ENCODE measurements around the gene FAM234B. TPM values are rescaled to one million over a fixed set of nuclear protein-coding genes. Genes with fewer than 3 reads are reported as not detected.

The FAM234B gene
- total RNA-seq, 1 experiment from 2014 or later, result 20.8 TPM

GRCh38 chr12:13011098-13011497 lies 33.1 kb upstream of the FAM234B start:
- Histone ChIP-seq H3K27me3 (ENCODE audit: insufficient read depth, low read length) (no peaks in the 10 kb centered on the region), H3K23ac (ENCODE audit: insufficient read length, low read depth, low read length) (no peak overlapping the region), H3K9ac (ENCODE audit: extremely low read depth, insufficient read length, low read length) (no peak overlapping the region), H2BK12ac (ENCODE audit: insufficient read length, low read depth, low read length) (no peak overlapping the region), H3K79me1 (ENCODE audit: insufficient read depth, low read depth, low read length, poor library complexity, severe bottlenecking) (no peaks in the 10 kb centered on the region), H4K5ac (ENCODE audit: insufficient read length, low read depth, low read length) (no peak overlapping the region), H2BK15ac (ENCODE audit: low read depth, low read length) (no peak overlapping the region), H2BK5ac (ENCODE audit: insufficient read length, low read length) (no peak overlapping the region), H2BK120ac (ENCODE audit: low read depth, low read length, poor library complexity, severe bottlenecking) (no peak overlapping the region), H3K56ac (ENCODE audit: insufficient read length, low read depth, low read length) (no peak overlapping the region), H4K8ac (replicated peaks; ENCODE audit: insufficient read length, low read depth, low read length) (no peak overlapping the region), H3K27ac (ENCODE audit: insufficient read length, low read depth, low read length) (no peak overlapping the region), H4K91ac (ENCODE audit: insufficient read length, low read depth, low read length) (no peak overlapping the region), H2AK5ac (ENCODE audit: insufficient read length, low read length) (no peak overlapping the region), H3K23me2 (ENCODE audit: insufficient read length, low read depth, low read length, poor library complexity, severe bottlenecking) (no peaks in the 10 kb centered on the region), H3K4me1 (ENCODE audit: insufficient read depth, low read length) (peaks cover 3% of the 10 kb centered on the region; the same call in 1 of the 2 replicates), H2AFZ (ENCODE audit: low read length) (no peak overlapping the region), H4K20me1 (ENCODE audit: control insufficient read depth, insufficient read depth, insufficient read length) (no peaks in the 10 kb centered on the region), H3K4ac (ENCODE audit: low read depth, low read length) (no peak overlapping the region), H2BK20ac (ENCODE audit: low read depth, low read length, poor library complexity, severe bottlenecking) (no peak overlapping the region), H3K9me3 (ENCODE audit: control insufficient read depth, low read depth, low read length) (no peaks in the 10 kb centered on the region), H3T11ph (ENCODE audit: low read length) (no peak overlapping the region), H3K4me2 (ENCODE audit: insufficient read depth, insufficient read length, low read length) (no peak overlapping the region), H3K14ac (ENCODE audit: insufficient read depth, low read length) (no peak overlapping the region), H3K79me2 (ENCODE audit: insufficient read depth, low read length) (no peaks in the 10 kb centered on the region), H3K18ac (ENCODE audit: insufficient read length, low read depth, low read length) (no peak overlapping the region)
- no CpG with 5 or more reads among the region's 6 CpGs for WGBS (ENCODE audit: extremely low coverage, insufficient read length, low lambda C conversion rate)
- Mint-ChIP-seq H3K4me1 (peaks cover 7 to 10% of the 10 kb centered on the region in 2 experiments), H3K27me3 (ENCODE audit: low read depth) (no peaks in the 10 kb centered on the region; the same call in 1 of the 2 replicates), H3K9me3 (no peaks in the 10 kb centered on the region), H3K4me3 (no peak overlapping the region), H3K27ac (no peak overlapping the region), H3K36me3 (ENCODE audit: insufficient read depth in 1 of 3, low read depth in 3 of 3) (no peaks in the 10 kb centered on the region)
- no peak for DNase-seq
- TF ChIP-seq CTCF (conservative IDR thresholded peaks at IDR 0.05), result no peak
